GM12878 (cell line): ENCODE data around the gene LSP1. TPM values are rescaled to one million over a fixed set of nuclear protein-coding genes. Genes with fewer than 3 reads are reported as not detected.
"Not testable (repeated sequence)": the region's sequence is repeated elsewhere in the genome, so short reads cannot be mapped to it uniquely, and the experiment has no call there.

Experiments used
- ATAC-seq: fragments of 200-7000 bp; cut with Tn5 transposase; 3 replicates; pipeline ENCODE4 v1.9.1; 2020; ENCODE audit warnings: mild to moderate bottlenecking, moderate library complexity
- BruUV-seq: library from RNA; stranded (reverse); fragments of 400-500 nt; replicated peaks from 2 replicates; lab custom pipeline; 2021; lab: Mats Ljungman, UMichigan
- CTCF ChIA-PET: fragments of 300-600 bp; sonication (Branson Sonifier 250); formaldehyde crosslinking; extraction: SDS; loops from one replicate; lab custom pipeline; 2021; ENCODE audit warnings: inconsistent platforms; lab: Yijun Ruan, JAX
- POLR2A ChIA-PET: fragments of 350-600 bp; formaldehyde crosslinking; extraction: SDS; loops from one replicate; lab custom pipeline; 2021; ENCODE audit warnings: inconsistent platforms; lab: Charles Lee
- RAD21 ChIA-PET: fragments of 300-600 bp; sonication (Branson Sonifier 250); formaldehyde crosslinking; loops from one replicate; lab custom pipeline; 2023; ENCODE audit warnings: antibody characterized with exemption; ENCODE audit not compliant: unreplicated experiment; lab: Charles Lee
- SMC1A ChIA-PET: fragments of 300-600 bp; sonication (Branson Sonifier 250); formaldehyde crosslinking; loops from one replicate; lab custom pipeline; 2023; ENCODE audit not compliant: unreplicated experiment, uncharacterized antibody; lab: Charles Lee
- DNase-seq: peaks from one replicate; pipeline ENCODE4 v3.0.0-alpha.2; 2011; ENCODE audit warnings: low read depth, low spot score
- FAIRE-seq: peaks from 3 replicates; lab custom pipeline; 2011; peaks lifted over from hg19 to GRCh38; lab: Jason Lieb, UNC
- H2AFZ ChIP-seq: 2 replicates; pipeline ENCODE4 v1.6.0; 2011; ENCODE audit warnings: low read depth, low read length, control low read depth; ENCODE audit not compliant: control insufficient read depth
- H3K27ac ChIP-seq: 2 replicates; pipeline ENCODE4 v1.5.1; 2011; ENCODE audit warnings: control low read depth; ENCODE audit not compliant: control insufficient read depth, insufficient read depth
- H3K27me3 ChIP-seq, 2 experiments: replicated peaks in 1 of 2; 2 replicates each; pipeline versions ENCODE4 v1.6.0 to v1.6.1; 2011; ENCODE audit warnings: low read length in 1 of 2; ENCODE audit not compliant: control insufficient read depth in 2 of 2, insufficient read depth in 2 of 2
- H3K36me3 ChIP-seq, 2 experiments: 2 replicates each; pipeline ENCODE4 v1.5.1; 2011; ENCODE audit warnings: low read length in 1 of 2; ENCODE audit not compliant: control insufficient read depth in 2 of 2, insufficient read depth in 2 of 2
- H3K4me1 ChIP-seq: 2 replicates; pipeline ENCODE4 v1.6.1; 2011; ENCODE audit warnings: mild to moderate bottlenecking, low read length, moderate library complexity, mixed read lengths; ENCODE audit not compliant: control insufficient read depth, insufficient read depth
- H3K4me2 ChIP-seq: 2 replicates; pipeline ENCODE4 v1.6.0; 2011; ENCODE audit warnings: control low read depth; ENCODE audit not compliant: control insufficient read depth, insufficient read depth
- H3K4me3 ChIP-seq: fragments of 200-600 bp; sonication (generic); 2 replicates; pipeline ENCODE4 v1.5.1; 2016
- H3K79me2 ChIP-seq: 2 replicates; pipeline ENCODE4 v1.6.0; 2011; ENCODE audit warnings: low read length; ENCODE audit not compliant: control insufficient read depth, insufficient read depth
- H3K9ac ChIP-seq: 2 replicates; pipeline ENCODE4 v1.8.0; 2011; ENCODE audit warnings: low read length, control low read depth, mixed read lengths; ENCODE audit not compliant: control insufficient read depth, insufficient read depth
- H3K9me3 ChIP-seq: replicated peaks from 3 replicates; pipeline ENCODE4 v1.5.1; 2011; ENCODE audit warnings: mild to moderate bottlenecking, low read length; ENCODE audit not compliant: control insufficient read depth, insufficient read depth
- H4K20me1 ChIP-seq: 2 replicates; pipeline ENCODE4 v1.6.0; 2011; ENCODE audit not compliant: control insufficient read depth, insufficient read depth
- WGBS: methylation state at CpG from one replicate; pipeline ENCODE4 v1.1.6; 2016; ENCODE audit warnings: low lambda C conversion rate; ENCODE audit not compliant: insufficient replicate concordance, insufficient coverage; ENCODE audit errors: missing lambda C conversion rate; 5-methylcytosine and 5-hydroxymethylcytosine counted together
- in situ Hi-C: fragments of 300-500 bp; cut with MboI; formaldehyde crosslinking; loops from 9 replicates; pipeline ENCODE4 v1.14.3; 2018; ENCODE audit warnings: mixed read lengths
- intact Hi-C: fragments of 100-400 bp; cut with micrococcal nuclease; formaldehyde crosslinking; loops from one replicate; pipeline ENCODE4 v1.14.2; 2022; ENCODE audit not compliant: unreplicated experiment
- polyA plus RNA-seq, 11 experiments: library from polyadenylated mRNA; depleted of rRNA in 4 of 11; unstranded in 6 of 11; stranded (reverse) in 5 of 11; fragments of >200 nt; fragmentation: Nextera tagmentation in 4 of 11; fragmentation: Illumina TruSeq in 1 of 11; extraction: Ambion mirVana in 4 of 11; extraction: Trizol in 1 of 11; gene quantifications; 1 replicate in 1 of 11; 2 replicates in 10 of 11; pipeline versions ENCODE4 v1.2.1 to v1.2.3, GENCODE V29; 2011 to 2016; ENCODE audit warnings: inconsistent platforms in 2 of 11, missing spikeins in 2 of 11, low read depth in 1 of 11
- total RNA-seq, 4 experiments: library from RNA; depleted of rRNA in 3 of 4; stranded (reverse); fragments of >200 nt in 3 of 4; fragmentation: Illumina TruSeq in 1 of 4; extraction: Trizol in 1 of 4; gene quantifications; 2 replicates each; pipeline versions ENCODE4 v1.2.1 to v1.2.3, GENCODE V29; 2013 to 2021
- TF ChIP-seq, protein P1 (sequence below), 3 experiments: IDR thresholded peaks in 2 of 3; conservative IDR thresholded peaks in 1 of 3; 2 replicates each; pipeline ENCODE4 v1.5.1; 2011; ENCODE audit warnings: low read depth in 3 of 3, low read length in 3 of 3, mild to moderate bottlenecking in 3 of 3, control low read depth in 2 of 3, moderate library complexity in 2 of 3, inconsistent platforms in 1 of 3, mixed read lengths in 1 of 3; ENCODE audit not compliant: control insufficient read depth in 2 of 3, insufficient read depth in 1 of 3; ENCODE audit errors: extremely low read depth in 1 of 3

Gene LSP1
- total and polyA plus RNA-seq, 10 of the 15 experiments (the other 5 are each of a cell fraction or from before 2014, with no cell fraction given): 19.2 to 488 (median 369) TPM

- TF ChIP-seq, protein P1, sequence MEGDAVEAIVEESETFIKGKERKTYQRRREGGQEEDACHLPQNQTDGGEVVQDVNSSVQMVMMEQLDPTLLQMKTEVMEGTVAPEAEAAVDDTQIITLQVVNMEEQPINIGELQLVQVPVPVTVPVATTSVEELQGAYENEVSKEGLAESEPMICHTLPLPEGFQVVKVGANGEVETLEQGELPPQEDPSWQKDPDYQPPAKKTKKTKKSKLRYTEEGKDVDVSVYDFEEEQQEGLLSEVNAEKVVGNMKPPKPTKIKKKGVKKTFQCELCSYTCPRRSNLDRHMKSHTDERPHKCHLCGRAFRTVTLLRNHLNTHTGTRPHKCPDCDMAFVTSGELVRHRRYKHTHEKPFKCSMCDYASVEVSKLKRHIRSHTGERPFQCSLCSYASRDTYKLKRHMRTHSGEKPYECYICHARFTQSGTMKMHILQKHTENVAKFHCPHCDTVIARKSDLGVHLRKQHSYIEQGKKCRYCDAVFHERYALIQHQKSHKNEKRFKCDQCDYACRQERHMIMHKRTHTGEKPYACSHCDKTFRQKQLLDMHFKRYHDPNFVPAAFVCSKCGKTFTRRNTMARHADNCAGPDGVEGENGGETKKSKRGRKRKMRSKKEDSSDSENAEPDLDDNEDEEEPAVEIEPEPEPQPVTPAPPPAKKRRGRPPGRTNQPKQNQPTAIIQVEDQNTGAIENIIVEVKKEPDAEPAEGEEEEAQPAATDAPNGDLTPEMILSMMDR (IDR thresholded peaks at IDR 0.05 in 2 of 3, conservative IDR thresholded peaks at IDR 0.05 in 1 of 3; ENCODE audit: control insufficient read depth in 2 of 3, extremely low read depth in 1 of 3, insufficient read depth in 1 of 3, low read depth in 3 of 3, low read length in 3 of 3): no peak
Measured at GRCh38 chr11:1873048-1873812, 20.3 kb downstream of the LSP1 start (continued).

GRCh38 chr11:1873813-1874150 is 20.9 kb downstream of the LSP1 start:
- H3K27ac ChIP-seq, SMC1A ChIA-PET, H3K9ac ChIP-seq, H3K4me3 ChIP-seq, H3K4me2 ChIP-seq, RAD21 ChIA-PET, FAIRE-seq, H4K20me1 ChIP-seq, BruUV-seq, in situ Hi-C loops, DNase-seq, ATAC-seq, H3K9me3 ChIP-seq, H2AFZ ChIP-seq, H3K36me3 ChIP-seq, H3K79me2 ChIP-seq, intact Hi-C loops, CTCF ChIA-PET, POLR2A ChIA-PET, H3K27me3 ChIP-seq, H3K4me1 ChIP-seq: not testable (repeated sequence)
- no CpG with 5 or more reads among the region's 17 CpGs for WGBS

DNA sequence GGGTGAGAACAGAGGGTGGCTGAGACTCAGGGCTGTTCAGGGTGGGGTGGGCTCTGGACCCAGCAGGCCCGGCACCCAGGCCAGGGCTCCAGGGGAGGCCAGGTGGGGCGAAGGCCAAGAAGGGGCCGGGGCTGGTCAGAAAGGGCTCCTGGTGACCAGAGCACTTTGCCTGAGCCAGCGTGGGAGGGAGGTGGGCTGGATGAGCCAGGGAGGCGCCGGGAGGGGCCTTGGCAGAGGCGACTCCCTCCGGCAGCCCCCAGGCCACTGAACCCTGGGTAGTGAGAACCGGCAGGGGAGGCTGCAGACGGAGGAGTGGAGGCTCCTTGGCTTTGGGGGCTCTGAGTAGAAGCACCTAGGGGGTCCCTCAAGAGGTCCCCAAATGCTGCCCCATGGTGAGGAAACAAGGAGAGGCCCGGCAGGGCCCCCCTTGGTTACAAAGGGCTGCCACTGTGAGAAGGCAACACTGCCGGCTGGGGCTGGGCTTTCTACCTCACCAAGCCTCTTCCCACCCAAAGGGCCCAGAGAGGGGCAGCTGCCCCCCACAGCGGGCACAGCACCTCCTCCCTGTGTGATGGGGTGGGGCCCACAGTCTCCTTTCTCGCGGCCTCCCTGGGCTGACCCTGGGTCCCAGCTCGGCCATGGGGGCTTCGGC is 21.7 kb downstream of the LSP1 start:
- DNase-seq, H3K4me2 ChIP-seq, H3K9me3 ChIP-seq, FAIRE-seq, ATAC-seq, H3K36me3 ChIP-seq, H3K79me2 ChIP-seq, H3K4me3 ChIP-seq, intact Hi-C loops, SMC1A ChIA-PET, H3K4me1 ChIP-seq, RAD21 ChIA-PET, H3K27me3 ChIP-seq, H3K9ac ChIP-seq, POLR2A ChIA-PET, H4K20me1 ChIP-seq, in situ Hi-C loops, BruUV-seq, H3K27ac ChIP-seq, H2AFZ ChIP-seq: not testable (repeated sequence)
- CTCF ChIA-PET: interaction anchor here (1.6 kb wide), 1 partner anchor 21 kb away, joined by 4 read pairs; no protein-coding TSS in a partner anchor
- WGBS: 83% methylated on average over 16 of the region's 17 CpGs
